GM10266 (cell line): ENCODE data around the gene CD1B.
A peak's percentile ranks its signal among the peaks of the same experiment; 100 is the strongest.
"Not testable (repeated sequence)": the region's sequence is repeated elsewhere in the genome, so short reads cannot be mapped to it uniquely, and the experiment has no call there.

ENCODE experiments used
- DNase-seq: peaks from one replicate; pipeline ENCODE4 v3.0.0; 2012; ENCODE audit errors: extremely low spot score
- TF ChIP-seq, protein P1 (sequence below): IDR thresholded peaks from 2 replicates; pipeline ENCODE4 v1.5.1; 2012; ENCODE audit warnings: mild to moderate bottlenecking, low read depth; ENCODE audit not compliant: control insufficient read depth, insufficient read depth; ENCODE audit errors: missing control alignments

Gene CD1B

GRCh38 chr1:158357441-158357840 is 26.1 kb upstream of the CD1B start:
- no peak for DNase-seq
- TF ChIP-seq, protein P1, sequence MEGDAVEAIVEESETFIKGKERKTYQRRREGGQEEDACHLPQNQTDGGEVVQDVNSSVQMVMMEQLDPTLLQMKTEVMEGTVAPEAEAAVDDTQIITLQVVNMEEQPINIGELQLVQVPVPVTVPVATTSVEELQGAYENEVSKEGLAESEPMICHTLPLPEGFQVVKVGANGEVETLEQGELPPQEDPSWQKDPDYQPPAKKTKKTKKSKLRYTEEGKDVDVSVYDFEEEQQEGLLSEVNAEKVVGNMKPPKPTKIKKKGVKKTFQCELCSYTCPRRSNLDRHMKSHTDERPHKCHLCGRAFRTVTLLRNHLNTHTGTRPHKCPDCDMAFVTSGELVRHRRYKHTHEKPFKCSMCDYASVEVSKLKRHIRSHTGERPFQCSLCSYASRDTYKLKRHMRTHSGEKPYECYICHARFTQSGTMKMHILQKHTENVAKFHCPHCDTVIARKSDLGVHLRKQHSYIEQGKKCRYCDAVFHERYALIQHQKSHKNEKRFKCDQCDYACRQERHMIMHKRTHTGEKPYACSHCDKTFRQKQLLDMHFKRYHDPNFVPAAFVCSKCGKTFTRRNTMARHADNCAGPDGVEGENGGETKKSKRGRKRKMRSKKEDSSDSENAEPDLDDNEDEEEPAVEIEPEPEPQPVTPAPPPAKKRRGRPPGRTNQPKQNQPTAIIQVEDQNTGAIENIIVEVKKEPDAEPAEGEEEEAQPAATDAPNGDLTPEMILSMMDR, result no peak

DNA sequence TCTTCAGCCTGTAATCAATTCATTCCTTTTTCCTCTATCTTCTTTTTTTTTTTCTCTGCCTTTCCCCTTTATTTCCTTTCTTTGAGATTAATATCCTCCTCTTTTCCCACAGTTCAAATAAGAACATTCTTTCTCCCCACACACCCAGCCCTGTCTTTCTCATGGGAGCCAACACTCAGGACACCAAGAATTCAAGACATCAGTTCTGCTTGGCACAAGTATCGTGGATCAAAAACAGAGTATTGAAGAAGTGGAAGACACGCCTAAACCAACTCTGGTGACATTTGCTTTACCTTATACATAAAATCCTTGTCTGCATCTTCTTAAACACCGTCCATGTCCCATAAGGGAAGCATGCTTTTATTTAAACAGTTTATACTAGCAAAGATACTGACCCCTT is 25.3 kb upstream of the CD1B start:
- TF ChIP-seq, protein P1, result no peak
- no peak for DNase-seq

GRCh38 chr1:158355773-158356285 is 24.5 kb upstream of the CD1B start:
- TF ChIP-seq, protein P1, result no peak
- DNase-seq, result no peak

GRCh38 chr1:158354255-158354654 is 22.9 kb upstream of the CD1B start:
- TF ChIP-seq, protein P1, result no peak
- DNase-seq, result no peak

DNA sequence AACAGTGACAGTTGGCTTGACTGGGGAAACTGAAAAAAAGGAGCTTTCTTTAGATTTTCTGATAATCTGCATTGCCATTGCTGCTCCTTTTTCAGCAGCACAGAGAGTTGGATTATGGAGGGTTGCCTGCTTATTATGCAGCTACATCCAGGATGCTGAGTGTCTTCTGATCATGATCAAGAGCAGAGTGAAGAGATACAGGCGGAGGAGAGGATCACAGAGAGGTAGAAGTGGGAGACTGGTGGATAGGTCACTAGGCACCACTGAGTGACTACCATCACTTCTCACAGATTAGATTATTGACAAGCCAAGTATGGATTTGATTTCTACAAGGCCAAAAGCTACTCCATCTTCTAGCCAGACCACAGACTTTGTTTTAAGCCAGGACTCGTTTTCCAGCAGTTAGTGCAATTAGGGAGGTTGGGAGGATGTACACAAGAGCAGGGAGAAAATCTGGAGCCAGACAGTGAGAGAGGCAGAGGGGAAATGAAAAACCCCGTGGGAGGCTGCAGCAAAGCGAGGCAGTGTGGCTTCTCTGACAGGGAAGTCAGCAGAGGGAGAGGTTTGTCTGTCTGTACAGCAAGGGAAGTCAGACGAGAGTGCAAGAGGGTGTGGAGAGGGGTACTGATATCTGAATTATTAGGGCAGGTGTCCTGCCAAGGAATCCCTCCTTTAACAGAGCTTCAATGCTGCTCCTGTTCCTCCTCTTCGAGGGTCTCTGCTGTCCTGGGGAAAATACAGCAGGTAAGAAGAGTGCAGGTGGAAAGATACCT is 22.2 kb upstream of the CD1B start, which contains the start of gene CD1E:
Gene CD1E, plus strand, starts transcription at position 592 of the 773 bp plus-strand sequence. Its CDS starts 95 bp downstream, at position 687.
- TF ChIP-seq, protein P1, result no peak

DNA sequence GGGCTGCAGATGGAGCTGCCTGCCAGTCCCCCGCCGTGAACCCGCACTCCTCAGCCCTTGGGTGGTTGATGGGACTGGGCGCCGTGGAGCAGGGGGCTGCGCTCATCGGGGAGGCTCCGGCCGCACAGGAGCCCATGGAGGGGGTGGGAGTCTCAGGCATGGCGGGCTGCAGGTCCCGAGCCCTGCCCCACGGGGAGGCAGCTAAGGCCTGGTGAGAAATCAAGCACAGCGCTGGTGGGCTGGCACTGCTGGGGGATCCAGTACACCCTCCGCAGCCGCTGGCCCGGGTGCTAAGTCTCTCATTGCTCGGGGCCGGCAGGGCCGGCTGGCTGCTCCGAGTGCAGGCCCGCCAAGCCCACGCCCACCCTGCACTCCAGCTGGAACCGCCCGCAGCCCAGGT is 17.6 kb upstream of the CD1B start:
- not testable (repeated sequence) for DNase-seq

More for the DNA sequence above, 22.2 kb upstream of the CD1B start, which contains the start of gene CD1E:
- peak; percentile 49 for DNase-seq

GRCh38 chr1:158336413-158336812 is 5.1 kb upstream of the CD1B start:
- DNase-seq, result not testable (repeated sequence)

GRCh38 chr1:158335213-158335532 is 3.8 kb upstream of the CD1B start:
- TF ChIP-seq, protein P1, result no peak
- no peak for DNase-seq
